Lung (tissue), 16 donors: ENCODE measurements around the gene MAPK8IP2. TPM values are rescaled to one million over a fixed set of nuclear protein-coding genes. Genes with fewer than 3 reads are reported as not detected.

Experiments
- ATAC-seq: fragments of 200-7000 bp; cut with Tn5 transposase; one replicate; pipeline ENCODE4 v1.9.1; 2020; ENCODE audit warnings: moderate number of reproducible peaks; ENCODE audit not compliant: insufficient read depth, low FRiP score
- DNase-seq, 3 donors: peaks; one replicate each; pipeline ENCODE4 v3.0.0-alpha.2; 2013 to 2017
- H3K27ac ChIP-seq, 2 donors: one replicate each; pipeline ENCODE4 v1.5.1; 2013; ENCODE audit warnings: mild to moderate bottlenecking in 2 of 2, moderate library complexity in 2 of 2, control low read depth in 1 of 2, inconsistent platforms in 1 of 2, low read depth in 1 of 2, low read length in 1 of 2
- H3K27me3 ChIP-seq, 3 donors: one replicate each; pipeline ENCODE4 v1.5.1; 2013; ENCODE audit warnings: low read length in 2 of 3; ENCODE audit not compliant: control insufficient read depth in 3 of 3, insufficient read depth in 3 of 3
- H3K36me3 ChIP-seq, 4 donors: one replicate each; pipeline ENCODE4 v1.5.1; 2013; ENCODE audit warnings: low read length in 4 of 4, mild to moderate bottlenecking in 1 of 4, moderate library complexity in 1 of 4; ENCODE audit not compliant: control insufficient read depth in 4 of 4, insufficient read depth in 4 of 4
- H3K4me1 ChIP-seq, 5 donors: one replicate each; pipeline ENCODE4 v1.5.1; 2013; ENCODE audit warnings: low read length in 5 of 5, mild to moderate bottlenecking in 2 of 5, moderate library complexity in 1 of 5; ENCODE audit not compliant: control insufficient read depth in 5 of 5, insufficient read depth in 5 of 5
- H3K4me3 ChIP-seq: one replicate; pipeline ENCODE4 v1.5.1; 2013; ENCODE audit warnings: mild to moderate bottlenecking, control low read depth, moderate library complexity
- H3K9ac ChIP-seq, 2 donors: one replicate each; pipeline ENCODE4 v1.5.1; 2013; ENCODE audit warnings: low read length in 2 of 2, control low read depth in 1 of 2; ENCODE audit not compliant: insufficient read depth in 1 of 2
- H3K9me3 ChIP-seq, 4 donors: one replicate each; pipeline ENCODE4 v1.5.1; 2013; ENCODE audit warnings: low read length in 3 of 4, mild to moderate bottlenecking in 1 of 4, moderate library complexity in 1 of 4; ENCODE audit not compliant: control insufficient read depth in 4 of 4, insufficient read depth in 3 of 4
- CTCF ChIP-seq: IDR thresholded peaks from 2 replicates; pipeline ENCODE4 v1.5.1; 2012; ENCODE audit warnings: mild to moderate bottlenecking; ENCODE audit errors: control extremely low read depth, extremely low read depth
- WGBS, 2 donors: extraction: QIAGEN DNeasy Blood & Tissue Kit; methylation state at CpG; one replicate each; pipeline ENCODE4 v1.1.7; 2013; 5-methylcytosine and 5-hydroxymethylcytosine counted together
- long read RNA-seq, 5 donors: transcript quantifications; one replicate each; lab custom pipeline, GENCODE V29; 2026
- polyA plus RNA-seq, 2 donors: library from polyadenylated mRNA; stranded (reverse); fragments of 200-250 nt; gene quantifications; one replicate each; pipeline ENCODE4 v1.2.1, GENCODE V29; 2013
- total RNA-seq, 2 donors: library from RNA; depleted of rRNA in 1 of 2; stranded (reverse); fragments of >200 nt in 1 of 2; gene quantifications; one replicate each; pipeline ENCODE4 v1.2.1, GENCODE V29; 2014 to 2021
- donor health status: control.
- donor health status: control.
- donor health status: Bipolar disorder and iron deficiency.
- donor health status: healthy.
- donor health status: DM: yes; HTN: yes; CAD: no.

Gene MAPK8IP2
- total RNA-seq (1 to 10 TPM; 1.2 to 2.7 TPM), polyA plus RNA-seq (1 to 10 TPM in 1 of 2 donors, under 1 TPM in 1; 0.91 to 1.1 TPM)
- long read RNA-seq, donor 1, partial matches to known transcripts = 0 of 1 reads
- long read RNA-seq, donor 1, other reads (novel, unspliced or antisense) = 0 of 1 reads
- long read RNA-seq, donor 2 = 0 reads
- long read RNA-seq, donor 3 = 0 reads
- long read RNA-seq, donor 4 = 0 reads
- long read RNA-seq, donor 5, partial matches to known transcripts = 35 of 35 reads
- long read RNA-seq, donor 5, other reads (novel, unspliced or antisense) = 0 of 35 reads

- H3K4me1 ChIP-seq = peaks cover 0 to 5% (median 0%) of the 10 kb centered on the region in 5 donors
- peaks cover 0 to 6% (median 0%) of the 10 kb centered on the region in 4 donors for H3K9me3 ChIP-seq
- H3K4me3 ChIP-seq = no peak within 1 kb of the TSS
- H3K9ac ChIP-seq = no peak within 1 kb of the TSS
- no peaks in the 10 kb centered on the region for H3K36me3 ChIP-seq
- peaks cover 22 to 39% (median 22%) of the 10 kb centered on the region in 3 donors for H3K27me3 ChIP-seq
- WGBS, 2 donors = 1 to 2% methylated on average over 28 to 59 of the region's 61 CpGs
- DNase-seq = no peak
- no peak within 1 kb of the TSS for H3K27ac ChIP-seq
- ATAC-seq = no peak
- no peak for TF ChIP-seq CTCF
These were observed at the start of gene MAPK8IP2 for GRCh38 chr22:50600538-50600937. MAPK8IP2 (plus strand) TSS chr22:50600793; CDS start chr22:50600819, 26 bp downstream.

- Histone ChIP-seq H3K9me3 (no peaks in the 10 kb centered on the region), H3K4me3 (no peak overlapping the region), H3K27ac (no peak overlapping the region), H3K36me3 (no peaks in the 10 kb centered on the region), H3K27me3 (peaks cover 4 to 35% (median 19%) of the 10 kb centered on the region in 3 donors), H3K4me1 (peaks cover 0 to 11% (median 0%) of the 10 kb centered on the region in 5 donors), H3K9ac (no peak overlapping the region)
- ATAC-seq (no peak), DNase-seq (no peak)
- TF ChIP-seq CTCF = no peak
- WGBS, 2 donors = 96 to 97% methylated on average over 11 of the region's 11 CpGs
These were observed 49.3 kb upstream of the MAPK8IP2 start for GRCh38 chr22:50551160-50551752.

- no peak for TF ChIP-seq CTCF
- DNase-seq = no peak
These were observed 47.3 kb upstream of the MAPK8IP2 start for GRCh38 chr22:50553310-50553709.

More at GRCh38 chr22:50553310-50553709, 47.3 kb upstream of the MAPK8IP2 start:
- WGBS, 2 donors = 78 to 94% methylated on average over 8 of the region's 8 CpGs
- peaks cover 1 to 31% (median 16%) of the 10 kb centered on the region in 3 donors for H3K27me3 ChIP-seq
- no peak for ATAC-seq
- peaks cover 0 to 7% (median 0%) of the 10 kb centered on the region in 5 donors for H3K4me1 ChIP-seq
- H3K4me3 ChIP-seq = no peak overlapping the region
- H3K27ac ChIP-seq = no peak overlapping the region
- H3K9ac ChIP-seq = no peak overlapping the region
- no peaks in the 10 kb centered on the region for H3K36me3 ChIP-seq
- no peaks in the 10 kb centered on the region for H3K9me3 ChIP-seq
